Measurements from ENCODE around the gene CAGE1. TPM values are rescaled to one million over a fixed set of nuclear protein-coding genes. Genes with fewer than 3 reads are reported as not detected.
"Not testable (repeated sequence)": the region's sequence is repeated elsewhere in the genome, so short reads cannot be mapped to it uniquely, and the experiment has no call there.

Gene CAGE1
- polyA plus RNA-seq, 6 donors from 2014 or later = 0.08 to 0.26 (median 0.19) TPM; not detected in 3

DNA sequence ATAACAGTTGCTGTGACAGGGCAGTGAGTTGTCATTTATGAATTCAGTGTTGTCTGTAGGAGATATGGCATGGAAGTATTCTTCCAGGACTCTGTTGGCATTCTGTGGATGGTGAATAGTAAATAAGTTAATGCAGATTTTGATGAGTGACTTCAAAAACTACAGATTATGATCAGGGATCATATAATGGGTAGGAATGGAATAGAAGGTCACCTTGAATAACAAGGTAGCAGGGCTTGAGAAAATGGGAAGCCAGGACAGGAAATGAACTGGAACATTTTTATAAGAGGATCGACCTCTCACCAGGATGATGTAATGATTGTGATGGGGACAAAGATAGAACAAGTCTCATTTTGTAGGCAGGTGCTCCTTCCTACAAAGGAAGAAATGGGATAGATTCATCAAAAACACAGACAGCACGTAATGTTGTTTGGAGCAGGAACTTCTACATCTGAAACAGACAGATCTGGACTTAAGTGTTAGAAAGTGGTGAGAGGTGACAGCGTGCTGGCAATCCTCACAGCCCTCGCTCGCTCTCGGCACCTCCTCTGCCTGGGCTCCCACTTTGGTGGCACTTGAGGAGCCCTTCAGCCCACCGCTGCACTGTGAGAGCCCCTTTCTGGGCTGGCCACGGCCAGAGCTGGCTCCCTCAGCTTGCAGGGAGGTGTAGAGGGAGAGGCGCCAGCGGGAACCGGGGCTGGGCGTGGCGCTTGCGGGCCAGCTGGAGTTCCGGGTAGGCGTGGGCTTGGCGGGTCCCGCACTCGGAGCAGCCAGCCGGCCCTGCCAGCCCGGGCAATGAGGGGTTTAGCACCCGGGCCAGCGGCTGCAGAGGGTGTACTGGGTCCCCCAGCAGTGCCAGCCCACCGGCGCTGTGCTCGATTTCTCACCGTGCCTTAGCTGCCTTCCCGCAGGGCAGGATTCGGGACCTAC, 45.7 kb downstream of the CAGE1 start:
- peaks cover 0 to 8% of the 10 kb centered on the region in 2 donors for H3K36me3 Mint-ChIP-seq
- H3K27me3 Mint-ChIP-seq = peaks cover 0 to 25% (median 7%) of the 10 kb centered on the region in 3 donors
- no peaks in the 10 kb centered on the region for H3K9me3 Mint-ChIP-seq
- no peak for ATAC-seq (ENCODE audit: low read depth in 2 of 2)
- H3K4me1 Mint-ChIP-seq = peaks cover 0 to 4% (median 0%) of the 10 kb centered on the region in 3 donors
- H3K4me3 Mint-ChIP-seq = peak overlapping the region in 1 of 8 donors; percentile 57
- H3K27ac Mint-ChIP-seq = no peak overlapping the region
- no peak for DNase-seq

DNA sequence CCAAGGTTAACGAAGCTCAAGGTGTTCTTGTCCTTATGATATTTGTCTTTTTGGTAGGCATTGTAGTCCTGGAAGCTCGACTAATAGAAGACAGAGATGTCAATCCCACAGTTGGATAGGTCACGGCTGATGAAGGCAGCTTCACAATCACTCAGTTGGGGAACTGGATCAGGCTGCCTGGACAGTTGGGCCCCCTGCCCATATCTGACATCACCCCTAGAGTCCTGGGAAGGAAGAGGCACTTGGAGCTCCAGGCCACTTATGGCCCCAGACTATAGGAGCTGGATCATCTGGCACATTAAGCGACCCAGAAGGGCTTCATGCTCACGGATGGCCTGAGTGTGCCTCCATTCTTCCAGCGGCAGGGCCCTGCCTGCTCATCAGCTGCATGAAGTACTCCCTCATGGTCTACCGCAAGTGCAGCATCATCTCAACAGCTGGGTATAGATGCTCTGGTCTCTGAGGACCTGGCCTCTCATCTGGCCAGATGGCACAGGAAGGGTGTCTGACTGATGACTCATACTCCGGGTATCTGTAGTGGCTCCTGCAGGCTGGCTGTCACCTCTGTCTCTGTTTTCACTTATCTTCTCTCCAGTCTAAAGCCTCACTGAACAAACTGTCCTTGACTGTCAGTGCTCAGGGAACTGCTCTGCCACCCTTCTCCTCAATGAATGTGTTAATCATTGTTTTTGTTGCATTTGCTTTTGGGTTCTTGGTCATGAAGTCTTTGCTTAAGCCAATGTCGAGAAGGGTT, 47.4 kb downstream of the CAGE1 start:
- peaks cover 0 to 17% (median 4%) of the 10 kb centered on the region in 3 donors for H3K27me3 Mint-ChIP-seq
- H3K27ac Mint-ChIP-seq = peak overlapping the region in 1 of 6 donors; percentile 52
- DNase-seq (no peak), ATAC-seq (ENCODE audit: low read depth in 2 of 2) (no peak)
- no peaks in the 10 kb centered on the region for H3K9me3 Mint-ChIP-seq
- no peak overlapping the region for H3K4me3 Mint-ChIP-seq
- no peaks in the 10 kb centered on the region for H3K4me1 Mint-ChIP-seq
- H3K36me3 Mint-ChIP-seq = no peaks in the 10 kb centered on the region

DNA sequence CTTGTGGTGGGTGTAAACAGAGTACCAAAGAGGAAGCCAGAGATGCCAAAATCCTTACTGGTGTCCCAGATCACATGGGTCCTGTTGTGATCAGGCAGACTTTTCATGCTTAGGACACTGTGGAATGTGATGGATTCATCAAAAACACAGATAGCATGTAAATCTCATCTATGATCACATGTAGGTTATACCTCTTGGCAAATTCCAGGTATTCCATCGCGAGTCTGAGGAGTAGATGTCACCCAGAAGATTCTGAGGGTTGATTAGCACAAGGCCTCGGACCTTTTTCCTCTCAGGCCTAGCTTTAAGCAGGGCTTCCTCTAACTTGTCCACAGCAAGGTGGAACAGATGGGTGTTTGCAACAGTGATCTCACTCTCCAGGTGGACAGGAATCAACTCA, 48.3 kb downstream of the CAGE1 start:
- H3K4me1 Mint-ChIP-seq = no peaks in the 10 kb centered on the region
- no peak for ATAC-seq (ENCODE audit: low read depth in 2 of 2)
- peak overlapping the region in 1 of 6 donors; percentile 65 for H3K27ac Mint-ChIP-seq
- no peak for DNase-seq
- H3K4me3 Mint-ChIP-seq = no peak overlapping the region
- no peaks in the 10 kb centered on the region for H3K36me3 Mint-ChIP-seq
- H3K9me3 Mint-ChIP-seq = no peaks in the 10 kb centered on the region
- peaks cover 0 to 17% (median 4%) of the 10 kb centered on the region in 3 donors for H3K27me3 Mint-ChIP-seq

DNA sequence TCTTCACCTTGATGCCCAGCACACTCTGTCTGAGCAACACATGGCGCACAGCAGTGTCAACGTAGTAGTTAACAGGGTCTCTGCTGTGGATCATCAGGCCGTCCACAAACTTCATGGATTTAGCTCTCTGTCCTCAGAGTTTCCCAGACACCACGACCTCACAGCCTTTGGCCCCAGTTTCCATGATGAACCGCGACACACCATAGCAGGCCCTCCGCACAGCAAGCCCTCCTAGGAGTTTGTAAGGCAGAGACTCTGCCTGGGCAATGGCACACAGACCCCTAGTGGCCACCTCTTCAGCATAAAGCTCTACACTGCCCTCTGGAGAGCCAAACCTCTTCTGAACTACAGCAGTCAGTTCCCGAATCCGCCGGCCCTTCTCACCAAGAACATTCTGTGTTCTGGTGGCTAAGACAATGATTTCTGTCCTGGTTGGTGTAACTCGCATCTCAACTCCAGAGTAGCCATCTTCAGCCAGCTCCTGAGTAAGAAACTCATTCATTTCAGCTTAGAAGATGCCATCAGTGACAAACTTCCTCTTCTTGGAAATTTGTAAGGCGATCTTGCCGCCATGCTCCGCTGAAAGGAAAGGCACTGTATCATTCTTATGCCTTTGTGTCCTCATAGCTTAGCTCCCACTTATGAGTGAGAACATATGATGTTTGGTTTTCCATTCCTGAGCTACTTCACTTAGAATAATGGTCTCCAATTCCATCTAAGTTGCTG, 50.4 kb downstream of the CAGE1 start:
- H3K27me3 Mint-ChIP-seq = peaks cover 0 to 17% (median 4%) of the 10 kb centered on the region in 3 donors
- H3K9me3 Mint-ChIP-seq, DNase-seq, H3K36me3 Mint-ChIP-seq, H3K4me1 Mint-ChIP-seq, H3K4me3 Mint-ChIP-seq: not testable (repeated sequence)
- peak overlapping the region in 1 of 6 donors; percentile 71 for H3K27ac Mint-ChIP-seq
- peak; percentile 41 for ATAC-seq (ENCODE audit: low read depth in 2 of 2)

DNA sequence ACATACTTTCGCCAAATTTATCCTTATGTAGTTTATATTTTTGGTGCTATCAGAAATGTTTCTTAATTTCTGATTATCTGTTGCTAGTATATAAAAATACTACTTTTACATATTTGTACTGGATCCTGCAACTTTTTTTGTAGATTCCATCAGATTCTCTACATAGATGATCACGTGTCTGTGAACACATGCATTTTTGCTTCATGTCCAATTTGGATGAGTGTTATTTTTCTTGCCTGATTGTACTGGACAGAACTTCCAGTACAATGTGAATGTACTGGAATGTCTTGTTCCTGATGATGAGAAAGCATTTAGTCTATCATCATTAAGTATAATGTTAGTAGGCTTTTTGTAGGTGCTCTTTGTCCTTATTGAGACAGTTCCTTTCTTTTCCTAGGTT, 51.5 kb downstream of the CAGE1 start:
- Mint-ChIP-seq H3K27me3 (peaks cover 0 to 8% (median 4%) of the 10 kb centered on the region in 3 donors), H3K9me3 (no peaks in the 10 kb centered on the region), H3K36me3 (peaks cover 0 to 4% of the 10 kb centered on the region in 2 donors), H3K27ac (no peak overlapping the region), H3K4me3 (no peak overlapping the region), H3K4me1 (no peaks in the 10 kb centered on the region)
- DNase-seq (no peak), ATAC-seq (ENCODE audit: low read depth in 2 of 2) (no peak)

DNA sequence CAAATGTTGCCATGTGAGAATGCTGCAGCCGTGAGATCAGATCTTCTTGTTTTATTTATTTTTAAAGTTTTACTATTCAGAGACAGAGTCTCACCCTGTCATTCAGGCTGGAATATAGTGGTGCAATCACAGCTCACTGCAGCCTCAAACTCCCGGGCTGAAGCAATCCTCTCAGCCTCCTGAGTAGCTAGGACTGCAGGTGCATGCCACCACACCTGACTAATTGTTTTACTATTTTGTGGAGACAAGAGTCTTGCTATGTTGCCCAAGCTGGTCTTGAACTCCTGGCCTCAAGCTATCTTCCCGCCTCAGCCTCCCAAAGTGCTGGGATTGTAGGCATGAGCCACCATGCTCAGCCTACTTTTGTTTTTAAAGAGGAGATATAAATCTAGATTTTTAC, 54.0 kb downstream of the CAGE1 start:
- Mint-ChIP-seq H3K27ac (no peak overlapping the region), H3K9me3 (no peaks in the 10 kb centered on the region), H3K36me3 (peaks cover 0 to 4% of the 10 kb centered on the region in 2 donors), H3K27me3 (no peaks in the 10 kb centered on the region), H3K4me3 (no peak overlapping the region), H3K4me1 (no peaks in the 10 kb centered on the region)
- ATAC-seq (ENCODE audit: low read depth in 2 of 2) = no peak
- DNase-seq = no peak

DNA sequence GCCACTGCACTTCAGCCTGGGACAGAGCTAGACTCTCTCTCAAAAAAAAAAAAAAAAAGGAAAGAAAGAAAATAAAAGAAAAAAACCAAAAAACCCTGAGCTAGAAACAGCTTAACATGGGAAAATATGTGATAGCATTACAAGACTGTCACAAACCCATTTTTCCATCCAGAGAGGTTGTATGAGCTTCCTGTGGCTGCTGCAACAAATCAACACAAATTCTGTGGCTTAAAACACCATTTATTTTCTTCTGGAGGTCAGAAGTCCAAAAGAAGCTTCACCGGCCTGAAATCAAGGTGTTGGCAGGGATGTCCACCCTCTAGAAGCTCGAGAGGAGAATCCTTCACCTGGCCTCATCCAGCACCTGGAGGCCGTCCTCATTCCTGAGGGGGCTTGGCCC, 54.9 kb downstream of the CAGE1 start:
- H3K36me3 Mint-ChIP-seq = peaks cover 0 to 4% of the 10 kb centered on the region in 2 donors

DNA sequence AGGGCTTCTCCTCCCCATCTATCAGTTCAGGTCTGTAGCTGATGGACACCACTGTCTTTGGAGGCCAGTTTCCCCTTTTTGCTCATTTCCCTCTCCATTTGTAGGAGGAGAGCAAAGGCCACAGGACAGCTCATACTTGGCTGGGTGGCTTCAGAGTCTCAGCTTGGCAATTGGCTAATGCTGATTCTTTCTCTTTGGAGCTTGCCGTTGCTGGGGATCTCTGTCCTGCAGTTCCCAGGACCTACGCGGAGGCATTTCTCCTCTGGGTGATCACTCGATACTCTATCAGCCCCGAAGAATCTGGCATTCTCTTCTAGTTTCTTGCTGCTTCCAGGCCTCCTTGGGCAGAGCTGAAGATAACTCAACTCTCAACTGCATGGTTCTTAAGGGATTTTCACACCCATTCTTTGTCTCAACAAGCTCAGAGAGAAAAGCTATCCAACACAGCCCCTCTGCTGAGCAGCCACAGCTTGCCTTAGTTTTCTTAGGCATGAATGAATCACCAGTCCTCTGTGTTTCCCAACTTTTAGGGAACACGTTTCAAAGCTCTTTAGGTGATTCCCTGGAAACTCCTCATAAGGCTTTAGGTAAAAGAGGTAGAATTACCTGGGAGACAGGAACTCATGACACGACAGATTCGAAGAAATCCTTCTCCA, 57.3 kb downstream of the CAGE1 start:
- DNase-seq (no peak), ATAC-seq (ENCODE audit: low read depth in 2 of 2) (no peak)
- Mint-ChIP-seq H3K36me3 (peaks cover 0 to 4% of the 10 kb centered on the region in 2 donors), H3K4me3 (no peak overlapping the region), H3K27ac (no peak overlapping the region), H3K27me3 (no peaks in the 10 kb centered on the region), H3K9me3 (no peaks in the 10 kb centered on the region), H3K4me1 (no peaks in the 10 kb centered on the region)

More for the DNA sequence above, 54.9 kb downstream of the CAGE1 start:
- no peak for DNase-seq
- Mint-ChIP-seq H3K27ac (no peak overlapping the region), H3K27me3 (no peaks in the 10 kb centered on the region), H3K9me3 (no peaks in the 10 kb centered on the region), H3K4me1 (no peaks in the 10 kb centered on the region), H3K4me3 (no peak overlapping the region)
- no peak for ATAC-seq (ENCODE audit: low read depth in 2 of 2)

DNA sequence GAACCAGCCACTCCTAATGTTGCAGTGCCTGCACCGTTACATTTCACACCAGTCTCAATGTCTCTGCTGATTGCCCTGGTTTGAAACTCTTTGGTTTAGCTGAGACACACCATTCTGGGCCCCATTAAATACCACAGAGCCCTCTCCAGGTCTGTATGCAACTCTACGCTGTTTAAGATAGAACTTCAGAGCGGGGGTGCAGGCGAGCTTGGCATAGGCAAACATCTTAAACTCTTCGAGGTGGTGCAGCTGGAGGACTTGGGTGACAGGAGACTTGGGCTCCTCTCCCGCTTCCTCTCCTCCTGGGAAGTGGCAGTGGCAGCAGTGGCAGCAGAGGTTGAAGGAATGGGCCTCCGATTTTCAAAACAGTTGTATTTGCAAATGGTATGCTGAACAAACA, 58.1 kb downstream of the CAGE1 start:
- no peak for DNase-seq
- H3K36me3 Mint-ChIP-seq = peaks cover 0 to 4% of the 10 kb centered on the region in 2 donors
- H3K4me1 Mint-ChIP-seq = peaks cover 0 to 4% (median under 1%) of the 10 kb centered on the region in 3 donors
- H3K27ac Mint-ChIP-seq = no peak overlapping the region
- no peaks in the 10 kb centered on the region for H3K9me3 Mint-ChIP-seq
- no peak for ATAC-seq (ENCODE audit: low read depth in 2 of 2)
- no peak overlapping the region for H3K4me3 Mint-ChIP-seq
- no peaks in the 10 kb centered on the region for H3K27me3 Mint-ChIP-seq

DNA sequence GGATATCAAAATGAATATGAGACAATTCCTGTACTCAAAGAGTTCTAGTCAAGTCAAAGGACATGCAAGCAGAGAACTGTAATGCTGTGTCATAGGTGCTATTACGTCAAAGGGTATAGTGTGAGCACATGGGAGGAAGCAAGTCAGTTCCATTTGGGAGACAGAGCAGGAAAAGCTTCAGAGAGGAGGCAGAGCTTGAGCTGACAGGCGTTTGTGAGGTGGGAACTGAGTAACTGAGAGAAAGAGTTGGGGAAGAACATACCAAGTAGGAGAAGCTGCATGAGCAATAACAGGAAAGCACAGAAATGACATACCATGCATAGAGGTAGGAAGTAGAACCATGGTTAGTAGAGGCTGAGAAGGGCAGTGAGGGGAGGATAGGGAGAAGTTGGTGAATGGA, 61.3 kb downstream of the CAGE1 start:
- no peak for ATAC-seq (ENCODE audit: low read depth in 2 of 2)
- no peak overlapping the region for H3K27ac Mint-ChIP-seq
- DNase-seq = no peak
- H3K27me3 Mint-ChIP-seq = no peaks in the 10 kb centered on the region
- no peak overlapping the region for H3K4me3 Mint-ChIP-seq
- peaks cover 14 to 26% (median 21%) of the 10 kb centered on the region in 3 donors for H3K4me1 Mint-ChIP-seq
- H3K36me3 Mint-ChIP-seq = no peaks in the 10 kb centered on the region
- peaks cover 0 to 4% (median 0%) of the 10 kb centered on the region in 7 donors for H3K9me3 Mint-ChIP-seq

DNA sequence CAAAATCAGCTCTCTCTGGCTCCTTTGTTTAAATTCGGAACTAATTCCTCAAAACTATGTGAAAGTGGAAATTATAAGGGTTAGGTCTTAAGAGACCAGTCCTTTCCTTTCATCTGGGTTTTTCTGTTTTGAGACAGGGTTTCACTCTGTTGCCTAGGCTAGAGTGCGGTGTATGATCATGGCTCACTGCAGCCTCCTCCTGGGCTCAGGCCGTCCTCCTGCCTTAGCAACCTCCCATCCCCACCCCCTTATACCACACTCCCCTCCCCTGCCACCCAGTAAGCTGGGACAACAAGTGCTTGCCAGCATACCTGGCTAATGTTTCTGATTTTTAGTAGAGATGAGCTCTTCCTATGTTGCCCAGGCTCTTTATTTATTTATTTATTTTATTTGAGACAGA, 63.8 kb downstream of the CAGE1 start:
- Mint-ChIP-seq H3K4me1 (peaks cover 14 to 26% (median 21%) of the 10 kb centered on the region in 3 donors), H3K27me3 (no peaks in the 10 kb centered on the region), H3K36me3 (no peaks in the 10 kb centered on the region), H3K9me3 (peaks cover 0 to 4% (median 0%) of the 10 kb centered on the region in 7 donors), H3K4me3 (no peak overlapping the region), H3K27ac (no peak overlapping the region)
- DNase-seq (no peak), ATAC-seq (ENCODE audit: low read depth in 2 of 2) (no peak)

DNA sequence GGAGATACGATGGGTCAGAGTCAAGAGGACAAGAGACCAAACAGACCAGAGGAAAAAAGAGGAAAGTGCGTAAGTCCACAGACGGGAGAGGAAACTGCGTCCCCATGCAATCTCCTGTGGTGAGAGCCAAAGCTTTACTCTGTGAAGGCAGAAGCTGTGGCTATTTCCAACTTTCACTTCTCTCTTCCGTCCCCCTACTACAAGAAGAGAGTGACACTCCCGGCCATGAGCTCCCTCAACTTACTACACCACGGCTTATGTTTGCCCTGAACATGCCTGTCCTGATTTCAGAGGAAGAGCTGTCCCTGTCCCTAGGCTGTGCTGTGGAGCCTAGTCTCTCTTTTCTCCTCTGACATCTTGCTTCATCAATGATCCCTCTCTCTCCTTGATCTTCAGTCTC, 65.0 kb downstream of the CAGE1 start:
- H3K27me3 Mint-ChIP-seq = no peaks in the 10 kb centered on the region
- H3K4me1 Mint-ChIP-seq = peaks cover 14 to 26% (median 21%) of the 10 kb centered on the region in 3 donors
- ATAC-seq (ENCODE audit: low read depth in 2 of 2) = peak; percentile 96 to 98
- H3K36me3 Mint-ChIP-seq = no peaks in the 10 kb centered on the region
- peak; percentile 57 for DNase-seq
- peaks cover 0 to 4% (median 0%) of the 10 kb centered on the region in 7 donors for H3K9me3 Mint-ChIP-seq
- H3K27ac Mint-ChIP-seq = peak overlapping the region; percentile 1 to 81 (median 46)
- peak overlapping the region in 7 of 8 donors; percentile 1 to 78 (median 58) for H3K4me3 Mint-ChIP-seq

DNA sequence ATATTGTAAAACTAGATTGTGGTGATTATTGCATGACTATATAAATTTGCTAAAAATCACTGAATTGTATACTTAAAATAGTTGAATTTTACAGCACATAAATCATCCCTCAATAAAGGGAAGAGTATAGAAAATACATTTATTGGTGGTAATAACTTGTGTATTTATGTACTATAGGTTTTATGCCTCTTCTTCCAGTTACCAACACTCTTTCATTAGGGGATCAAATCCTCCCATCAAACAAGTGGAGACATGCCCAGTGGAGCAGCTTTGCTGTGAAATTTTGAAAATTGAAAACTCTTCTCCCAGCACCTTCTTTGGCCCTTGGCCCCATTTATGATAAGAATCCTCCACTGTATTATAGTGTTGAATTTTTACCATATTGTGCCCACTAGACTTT, 66.5 kb downstream of the CAGE1 start:
- Mint-ChIP-seq H3K27me3 (no peaks in the 10 kb centered on the region), H3K9me3 (peaks cover 0 to 4% (median 0%) of the 10 kb centered on the region in 7 donors), H3K4me3 (no peak overlapping the region)

More for the DNA sequence above, 66.5 kb downstream of the CAGE1 start:
- Mint-ChIP-seq H3K27ac (no peak overlapping the region), H3K36me3 (no peaks in the 10 kb centered on the region), H3K4me1 (peaks cover 14 to 26% (median 21%) of the 10 kb centered on the region in 3 donors)
- DNase-seq (no peak), ATAC-seq (ENCODE audit: low read depth in 2 of 2) (no peak)

All from naive B cell (primary cell).